HG03108 (cell line): Measurements from ENCODE around the gene PDSS2.
"Not testable (repeated sequence)": the region's sequence is repeated elsewhere in the genome, so short reads cannot be mapped to it uniquely, and the experiment has no call there.

ENCODE experiments used
- ATAC-seq: cut with Tn5 transposase; IDR thresholded peaks from one replicate; pipeline ENCODE4 v1.9.1; 2021; ENCODE audit warnings: moderate library complexity; ENCODE audit not compliant: unreplicated experiment

PDSS2 gene

DNA sequence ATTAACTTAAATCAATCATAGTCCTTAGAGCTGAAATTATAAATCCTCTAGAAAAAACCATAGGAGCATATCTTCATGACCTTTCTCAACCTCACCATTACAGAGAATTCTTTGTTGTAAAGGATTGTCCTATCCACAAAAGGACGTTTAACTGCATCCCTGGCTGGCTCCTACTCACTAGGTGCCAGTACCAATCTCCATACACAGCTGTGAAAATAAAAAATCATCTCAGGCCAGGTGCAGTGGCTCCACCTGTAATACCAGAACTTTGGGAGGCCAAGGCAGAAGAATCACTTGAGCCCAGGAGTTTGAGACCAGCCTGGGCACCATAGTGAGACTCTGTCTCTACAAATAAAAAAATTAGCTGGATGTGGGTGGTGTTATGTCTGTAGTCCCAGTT, 89.9 kb downstream of the PDSS2 start:
- ATAC-seq: no peak

DNA sequence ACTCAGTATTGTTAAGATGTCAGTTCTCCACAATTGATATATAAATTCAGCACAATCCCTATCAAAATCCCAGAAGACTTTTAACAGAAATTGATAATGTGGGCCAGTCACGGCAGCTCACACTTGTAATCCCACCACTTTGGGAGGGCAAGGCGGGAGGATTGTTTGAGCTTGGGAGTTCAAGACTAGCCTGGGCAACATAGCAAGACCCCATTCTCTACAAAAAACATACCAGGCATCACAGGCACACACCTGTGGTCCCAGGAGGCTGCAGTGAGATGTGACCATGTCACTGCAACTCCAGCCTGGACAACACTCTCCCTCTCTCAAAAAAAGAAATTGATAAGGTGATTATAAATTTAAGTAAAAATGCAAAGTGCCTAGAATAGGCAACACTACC, 90.9 kb downstream of the PDSS2 start:
- ATAC-seq: no peak

- ATAC-seq: not testable (repeated sequence)
Observed at GRCh38 chr6:107364173-107364572, 95.2 kb downstream of the PDSS2 start.

- no peak for ATAC-seq
Observed at GRCh38 chr6:107361753-107362604, 97.4 kb downstream of the PDSS2 start.

DNA sequence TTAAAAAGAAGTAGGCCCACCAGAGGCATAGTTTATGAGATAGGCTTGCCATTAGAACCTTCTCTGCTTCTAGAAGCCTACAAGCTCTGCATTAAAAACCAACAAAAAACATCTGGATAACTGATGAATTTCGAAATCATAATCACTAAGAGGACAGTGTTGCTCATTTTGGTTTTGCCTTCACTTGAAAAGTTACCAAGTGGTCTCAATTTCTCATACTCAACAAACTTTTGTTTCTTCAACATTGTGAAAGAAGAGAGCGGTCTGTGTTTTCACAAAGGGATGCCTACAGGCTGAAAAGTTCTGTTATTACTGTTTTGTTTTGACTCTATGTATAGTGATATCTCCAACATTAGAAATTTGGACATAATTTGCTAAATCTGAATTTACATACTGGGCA, 98.9 kb downstream of the PDSS2 start:
- no peak for ATAC-seq

DNA sequence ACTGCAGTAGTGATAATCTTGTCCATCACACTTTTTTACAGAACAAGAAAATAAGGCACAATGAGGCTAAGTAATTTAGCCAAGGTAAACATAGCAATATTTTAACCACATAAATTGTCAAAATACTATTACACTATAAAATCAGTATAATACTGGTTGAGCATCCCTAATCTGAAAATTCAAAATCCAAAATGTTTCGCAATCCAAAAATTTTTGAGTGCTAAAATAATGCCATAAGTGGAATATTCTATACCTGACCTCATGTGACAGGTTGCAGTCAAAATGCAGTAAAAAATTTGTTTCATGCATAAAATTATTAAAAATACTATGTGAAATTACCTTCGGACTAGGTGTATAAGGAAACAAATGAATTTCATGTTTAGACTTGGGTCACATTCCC, 101.5 kb downstream of the PDSS2 start:
- no peak for ATAC-seq

GRCh38 chr6:107357031-107357430, 102.3 kb downstream of the PDSS2 start:
- ATAC-seq: no peak

- ATAC-seq: no peak
Observed at GRCh38 chr6:107355659-107356058, 103.7 kb downstream of the PDSS2 start.

GRCh38 chr6:107354451-107354850, 104.9 kb downstream of the PDSS2 start:
- no peak for ATAC-seq

- no peak for ATAC-seq
Observed at GRCh38 chr6:107353773-107354382, 105.5 kb downstream of the PDSS2 start.

GRCh38 chr6:107348224-107348623, 111.1 kb downstream of the PDSS2 start:
- ATAC-seq: no peak

GRCh38 chr6:107345393-107345792, 114.0 kb downstream of the PDSS2 start:
- ATAC-seq: no peak

- ATAC-seq: no peak
Observed at GRCh38 chr6:107344981-107345380, 114.4 kb downstream of the PDSS2 start.

DNA sequence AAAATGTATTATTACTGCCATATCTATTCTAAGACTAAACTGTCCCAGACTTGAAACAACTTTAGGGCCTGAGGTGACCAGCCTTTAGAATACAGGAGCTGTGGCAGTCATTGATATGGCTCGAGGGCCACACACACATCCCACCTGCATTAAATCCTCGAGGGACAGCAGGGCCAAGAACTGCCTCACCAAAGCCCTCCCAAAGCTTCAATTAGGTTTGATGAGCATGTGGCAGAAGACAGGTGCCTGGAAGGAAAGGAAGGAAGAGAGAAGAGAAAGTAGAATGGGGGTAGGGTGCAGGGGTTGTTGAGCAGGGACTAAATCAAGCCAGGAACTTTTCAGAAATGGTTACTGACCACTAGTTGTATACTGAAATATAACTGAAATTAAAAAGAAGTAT, 115.0 kb downstream of the PDSS2 start:
- no peak for ATAC-seq

- ATAC-seq: no peak
Observed at GRCh38 chr6:107342144-107342543, 117.2 kb downstream of the PDSS2 start.

DNA sequence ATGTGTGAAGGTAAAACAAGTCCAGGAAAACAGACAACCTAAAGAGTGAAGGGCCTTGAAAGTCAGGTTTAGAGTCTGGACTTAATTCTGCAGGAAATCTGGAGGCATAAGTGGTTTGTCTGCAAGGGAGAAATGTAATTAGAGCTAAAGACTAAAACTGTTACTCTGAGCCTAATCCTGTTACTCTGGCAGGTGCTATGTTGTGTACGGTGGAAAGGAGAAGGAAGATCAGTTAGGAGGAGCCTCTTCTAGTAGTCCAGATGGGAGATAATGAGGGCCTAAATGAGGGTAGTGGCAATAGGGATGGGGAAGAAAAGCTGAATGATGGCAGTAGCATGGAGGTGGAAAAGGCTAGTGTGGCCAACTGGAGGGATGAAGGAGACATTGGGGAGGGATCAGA, 118.5 kb downstream of the PDSS2 start:
- ATAC-seq: no peak

- ATAC-seq: no peak
Observed at GRCh38 chr6:107337191-107337741, 122.1 kb downstream of the PDSS2 start.

DNA sequence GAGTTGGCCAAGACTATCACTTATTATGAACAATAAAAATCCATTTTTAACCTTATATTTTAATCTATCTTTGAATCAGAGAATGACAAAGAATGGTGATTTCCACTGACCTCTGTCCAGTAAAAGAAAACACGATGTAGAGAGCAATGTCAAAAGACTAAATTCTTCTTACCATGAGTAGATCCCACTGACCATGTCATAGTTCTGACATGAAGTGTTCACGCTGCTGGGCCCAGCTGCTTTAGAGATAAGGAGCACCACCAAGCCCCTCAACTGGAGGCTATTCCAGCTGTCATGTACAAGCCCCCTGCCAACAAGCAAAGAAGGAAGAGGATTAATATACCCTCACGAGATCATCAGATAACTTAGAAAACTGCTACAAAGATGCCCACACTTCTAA, 125.3 kb downstream of the PDSS2 start:
- ATAC-seq: no peak

DNA sequence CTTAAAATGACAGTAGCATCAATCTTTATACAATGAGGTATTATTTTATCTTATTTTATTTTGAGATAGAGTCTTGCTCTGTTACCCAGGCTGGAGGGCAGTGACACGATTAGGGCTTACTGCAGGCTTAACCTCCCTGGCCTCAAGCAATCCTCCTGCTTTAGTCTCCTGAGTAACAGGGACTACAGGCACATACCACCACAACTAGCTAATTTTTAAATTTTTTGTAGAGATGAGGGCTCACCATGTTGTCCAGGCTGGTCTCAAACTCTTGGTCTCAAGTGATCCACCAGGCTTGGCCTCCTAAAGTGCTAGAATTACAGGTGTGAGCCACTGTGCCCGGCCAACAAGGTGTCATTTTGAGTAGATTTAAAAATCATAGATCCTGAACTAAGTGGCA, 125.9 kb downstream of the PDSS2 start:
- ATAC-seq: no peak

DNA sequence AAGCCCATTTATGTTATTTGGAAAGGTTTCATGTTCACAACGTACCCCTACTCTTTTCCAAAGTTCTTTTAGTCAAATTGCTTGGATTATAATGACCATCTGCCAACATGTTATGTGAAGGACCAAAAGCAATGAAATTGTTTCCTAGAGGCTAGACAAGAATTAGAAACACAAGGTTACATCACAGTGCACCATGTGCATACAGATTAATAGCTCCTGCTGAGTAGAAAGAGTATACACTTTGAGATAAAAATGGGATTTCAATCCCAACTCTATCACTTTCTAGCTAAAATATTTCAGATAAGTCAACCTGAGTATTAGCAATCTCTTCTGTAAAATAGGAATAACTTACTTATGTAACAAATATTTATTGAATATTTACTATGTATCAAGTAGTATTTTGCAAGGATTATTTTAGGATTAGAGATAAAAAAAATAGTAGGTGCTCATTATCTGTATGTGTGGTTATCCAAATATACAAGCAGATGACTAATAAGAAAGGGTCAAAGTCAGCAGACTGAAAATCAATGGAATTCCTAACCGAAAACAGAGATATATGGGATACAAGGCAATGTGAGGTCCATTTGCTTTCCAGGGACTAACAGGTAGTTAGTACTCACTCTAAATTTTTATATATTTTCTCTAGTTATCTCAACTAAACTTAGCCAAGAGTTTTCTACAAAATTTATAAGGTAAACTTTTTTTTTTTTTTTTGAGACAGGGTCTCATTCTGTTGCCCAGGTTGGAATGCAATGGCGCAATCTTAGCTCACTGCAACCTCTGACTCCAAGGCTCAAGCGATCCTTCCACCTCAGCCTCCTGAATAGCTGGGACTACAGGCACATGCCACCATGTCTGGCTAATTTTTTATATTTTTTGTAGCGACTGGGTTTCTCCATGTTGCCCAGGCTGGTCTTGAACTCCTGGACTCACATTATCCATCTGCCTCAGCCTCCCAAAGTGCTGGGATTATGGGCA, 127.7 kb downstream of the PDSS2 start:
- ATAC-seq: no peak

GRCh38 chr6:107330168-107330567, 129.2 kb downstream of the PDSS2 start:
- peak; percentile 99 for ATAC-seq
